Fibroblast of skin of abdomen (primary cell): Measurements from ENCODE around the gene FIG4.
"Not testable (repeated sequence)": the region's sequence is repeated elsewhere in the genome, so short reads cannot be mapped to it uniquely, and the experiment has no call there.

Experiments used
- DNase-seq: peaks from one replicate; pipeline ENCODE4 v3.0.0-alpha.2; 2013

FIG4 gene

DNA sequence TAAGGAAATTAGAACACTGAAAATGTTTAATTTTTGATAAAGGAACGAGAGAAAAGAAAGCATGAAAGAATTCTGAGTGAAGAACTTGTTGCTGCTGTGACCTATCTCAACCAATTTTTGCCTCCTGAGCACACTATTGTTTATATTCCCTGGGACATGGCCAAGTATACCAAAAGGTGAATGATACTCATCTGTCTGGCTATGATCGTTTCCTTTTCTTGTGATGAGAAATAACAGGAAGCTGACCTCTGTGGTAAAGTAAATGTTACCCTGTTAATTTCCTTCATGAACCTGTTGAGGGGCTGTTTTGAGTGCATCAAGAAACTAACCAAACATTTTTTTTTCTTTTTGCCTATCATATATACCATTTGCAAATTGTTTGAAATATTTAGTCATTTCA is 69.1 kb downstream of the FIG4 start:
- no peak for DNase-seq

DNA sequence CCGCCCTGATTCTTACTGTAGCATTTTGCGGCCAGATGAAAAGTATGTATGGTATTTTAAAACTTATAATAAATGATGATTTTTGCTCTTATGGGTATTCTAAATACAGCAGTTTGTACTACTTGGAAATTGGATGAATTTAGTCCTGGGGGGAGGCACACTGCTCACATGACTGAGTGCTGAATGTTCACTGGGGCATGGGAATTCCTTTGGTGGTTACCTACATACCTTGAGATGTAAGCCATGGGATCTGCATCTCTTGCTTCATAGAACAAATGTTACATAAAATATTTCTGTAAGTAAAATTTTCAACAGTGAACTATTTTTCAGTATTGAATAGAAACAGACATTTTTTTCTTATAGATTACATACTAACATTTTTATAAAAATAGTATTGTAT is 71.1 kb downstream of the FIG4 start:
- peak; percentile 25 for DNase-seq

- peak; percentile 57 for DNase-seq
These were observed 71.8 kb downstream of the FIG4 start for GRCh38 chr6:109762769-109763441.

GRCh38 chr6:109766167-109766566 is 75.1 kb downstream of the FIG4 start:
- no peak for DNase-seq

GRCh38 chr6:109767961-109768360 is 76.9 kb downstream of the FIG4 start:
- DNase-seq = peak; percentile 48

DNA sequence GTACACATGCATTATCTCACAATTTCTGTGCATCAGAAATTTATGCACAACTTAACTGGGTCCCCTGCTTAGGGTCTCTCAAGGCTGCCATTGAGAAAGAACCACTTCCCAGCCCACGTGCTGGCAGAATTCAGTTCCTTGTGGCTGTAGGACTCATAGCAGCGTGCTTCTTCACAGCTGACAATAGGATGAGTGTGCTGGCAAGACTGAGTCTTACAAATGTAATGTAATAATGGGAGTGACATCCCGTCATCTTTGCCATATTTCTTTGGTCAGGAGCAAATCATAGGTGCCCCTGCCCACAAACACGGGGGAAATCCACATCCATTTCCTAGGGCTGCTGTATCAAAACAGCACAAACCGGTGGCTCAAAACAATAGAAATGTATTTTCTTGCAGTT is 77.4 kb downstream of the FIG4 start:
- DNase-seq = peak; percentile 59

GRCh38 chr6:109769213-109769612 is 78.1 kb downstream of the FIG4 start:
- DNase-seq = no peak

DNA sequence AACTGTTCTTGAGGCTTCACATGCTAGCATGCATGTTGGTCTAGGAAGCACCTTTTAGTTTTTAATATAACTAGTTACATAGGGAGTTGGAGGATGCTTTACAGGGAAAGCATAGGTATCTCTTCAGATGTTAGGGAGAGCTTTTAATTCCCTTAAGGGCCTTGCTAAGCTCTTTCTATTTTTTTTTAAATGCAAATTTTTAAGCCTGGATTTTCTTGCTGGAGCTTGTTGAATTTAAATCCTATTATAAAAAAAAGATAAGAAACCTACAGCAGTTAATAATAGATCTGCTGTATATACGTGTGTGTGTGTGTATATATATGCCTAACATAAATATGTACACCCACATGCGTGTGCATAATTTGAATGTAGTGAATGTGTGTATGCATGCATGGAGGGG is 79.0 kb downstream of the FIG4 start:
- DNase-seq = no peak

GRCh38 chr6:109770779-109771178 is 79.7 kb downstream of the FIG4 start:
- DNase-seq = no peak

- DNase-seq = not testable (repeated sequence)
These were observed 81.1 kb downstream of the FIG4 start for GRCh38 chr6:109771939-109772755.

DNA sequence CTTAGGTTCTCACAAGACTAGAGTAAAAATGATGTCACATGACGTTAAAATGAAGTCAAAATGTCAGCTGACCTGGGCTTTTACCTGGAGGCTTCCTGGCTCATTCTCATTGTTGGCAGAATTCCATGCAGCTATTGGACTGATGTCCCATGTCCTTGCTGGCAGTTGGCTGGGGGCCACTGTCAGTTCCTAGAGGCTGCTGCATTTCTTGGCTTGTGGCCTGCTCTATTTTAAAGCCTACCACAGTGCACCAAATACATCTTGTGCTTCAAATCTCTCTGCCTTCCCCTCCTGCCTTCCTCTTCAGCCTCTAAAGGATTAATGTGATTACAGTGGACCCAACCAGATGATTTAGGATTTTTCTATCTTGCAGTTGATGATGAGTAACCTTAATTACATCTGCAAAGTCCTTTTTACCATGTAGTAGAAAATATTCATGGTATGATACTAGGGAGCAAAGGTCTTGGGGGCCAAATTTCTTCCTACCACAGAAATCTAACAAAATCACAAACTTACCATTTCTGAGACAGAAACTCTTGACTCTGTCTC is 81.9 kb downstream of the FIG4 start:
- DNase-seq = peak; percentile 87

- no peak for DNase-seq
These were observed 89.9 kb downstream of the FIG4 start for GRCh38 chr6:109781001-109781400.

GRCh38 chr6:109782491-109782999 is 91.4 kb downstream of the FIG4 start:
- peak; percentile 38 for DNase-seq

- DNase-seq = no peak
These were observed 92.3 kb downstream of the FIG4 start for GRCh38 chr6:109783250-109783986.

DNA sequence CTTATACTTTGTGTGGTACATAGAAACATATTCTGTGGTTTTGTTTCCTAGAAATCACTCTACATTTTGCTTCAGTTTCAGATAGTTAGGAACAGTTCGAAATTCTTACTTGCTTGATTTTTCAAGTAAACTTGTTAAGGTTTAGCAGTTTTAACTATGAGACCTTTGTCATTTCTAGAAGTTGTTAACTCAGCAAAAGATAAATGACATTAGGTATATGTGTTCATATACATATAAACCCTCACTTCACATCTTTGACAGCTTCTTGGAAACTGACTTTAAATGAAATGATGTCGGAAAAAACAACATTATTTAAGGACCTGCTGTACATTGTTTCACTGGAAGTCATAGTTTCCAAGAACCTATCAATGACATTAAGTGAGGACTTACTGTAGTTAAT is 96.2 kb downstream of the FIG4 start:
- no peak for DNase-seq

- DNase-seq = no peak
These were observed 97.6 kb downstream of the FIG4 start for GRCh38 chr6:109788687-109789086.

DNA sequence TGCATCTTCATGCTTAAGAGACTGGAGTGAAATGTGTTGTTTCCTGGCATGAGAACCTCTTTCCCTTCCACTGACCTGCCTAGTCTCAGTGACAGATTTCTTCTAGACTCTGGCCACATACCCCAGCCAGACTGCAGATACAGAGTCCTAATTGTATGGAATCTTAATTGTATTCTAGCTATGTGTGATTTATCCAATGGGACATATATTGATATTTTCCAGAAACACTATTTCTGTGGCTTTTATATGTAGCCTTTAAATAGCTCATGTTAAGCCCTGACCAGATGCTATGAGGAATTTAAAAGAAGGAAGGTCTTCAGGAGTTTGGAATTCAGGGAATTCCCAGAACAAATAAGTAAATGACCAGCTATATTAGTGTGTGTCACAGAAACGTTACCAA is 99.0 kb downstream of the FIG4 start:
- peak; percentile 83 for DNase-seq

- no peak for DNase-seq
These were observed 100.2 kb downstream of the FIG4 start for GRCh38 chr6:109791301-109791700.

GRCh38 chr6:109793021-109793420 is 101.9 kb downstream of the FIG4 start:
- no peak for DNase-seq

- DNase-seq = peak; percentile 96
These were observed 102.7 kb downstream of the FIG4 start for GRCh38 chr6:109793792-109794191.

DNA sequence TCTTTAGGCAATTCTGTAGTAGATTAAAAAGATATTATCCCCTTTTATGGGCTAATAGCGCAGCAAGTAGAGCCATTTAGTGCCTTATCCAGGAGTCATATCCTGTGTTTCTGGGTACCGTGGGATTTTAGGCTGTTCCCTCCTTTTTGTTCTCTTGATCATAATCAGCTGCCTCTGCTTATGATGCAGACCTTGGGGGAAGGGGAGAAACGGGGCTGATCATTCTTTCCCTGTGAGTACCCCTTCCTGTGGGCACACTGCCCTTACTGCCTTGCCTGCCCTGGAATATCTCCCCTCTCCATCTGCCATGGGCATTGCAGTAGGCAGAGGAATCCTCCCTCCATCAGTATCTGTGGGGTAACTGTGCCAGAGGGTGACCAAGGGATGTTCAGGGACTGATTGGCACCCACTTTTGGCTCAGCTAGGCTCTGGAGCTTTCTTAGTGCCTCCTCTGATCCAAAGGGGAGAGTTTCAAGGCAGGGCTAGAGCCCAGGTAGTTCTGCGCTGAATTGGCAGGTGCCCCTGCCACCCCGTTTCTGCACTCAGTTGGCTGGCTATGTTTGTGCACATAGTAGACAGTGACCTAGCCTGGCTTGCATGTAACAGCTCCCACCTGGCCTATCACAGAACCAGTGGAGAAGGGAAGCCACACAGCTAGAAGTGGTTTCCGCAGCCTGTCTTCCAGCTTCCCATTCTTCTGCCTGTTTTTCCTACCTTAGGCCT is 103.3 kb downstream of the FIG4 start:
- peak; percentile 85 for DNase-seq

DNA sequence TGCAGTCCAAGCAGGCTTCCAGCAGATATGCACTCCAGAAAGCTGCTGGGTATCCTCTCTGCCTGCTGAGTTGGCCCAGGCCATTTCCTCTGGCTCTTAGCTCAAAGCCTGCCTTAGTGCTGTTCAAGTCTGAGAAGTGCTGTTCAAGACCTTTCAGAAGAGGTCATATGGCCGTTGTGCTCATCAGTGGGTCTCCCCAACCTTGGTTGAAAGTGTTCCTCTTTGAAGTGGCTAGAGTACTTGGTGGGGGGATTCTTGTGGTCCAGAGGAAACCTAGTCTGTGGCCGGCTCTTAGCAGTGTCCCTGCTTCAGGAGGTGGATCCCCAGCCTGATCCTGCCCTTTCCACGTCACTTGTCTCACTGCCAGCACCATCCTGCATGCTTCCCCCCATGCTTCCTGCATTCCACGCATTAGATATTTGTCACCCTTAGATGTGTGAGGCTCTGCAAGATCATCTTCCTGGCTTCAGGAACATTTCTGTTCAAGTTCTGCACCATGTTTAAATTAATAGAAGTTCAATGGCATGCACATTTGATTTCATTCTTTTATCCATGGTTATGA is 105.0 kb downstream of the FIG4 start:
- peak; percentile 67 for DNase-seq
